Osteocyte (in vitro differentiated cells): Measurements from ENCODE around the gene SV2B. TPM values are rescaled to one million over a fixed set of nuclear protein-coding genes. Genes with fewer than 3 reads are reported as not detected.

Experiments used
- DNase-seq: peaks from one replicate; pipeline ENCODE4 v3.0.0; 2021; ENCODE audit warnings: mixed read lengths; ENCODE audit not compliant: unreplicated experiment; ENCODE audit errors: extremely low spot score
- H3K27ac Mint-ChIP-seq: one replicate; pipeline ENCODE4 v1.8.0; 2021; ENCODE audit warnings: mild to moderate bottlenecking, mixed read lengths; ENCODE audit not compliant: unreplicated experiment
- H3K27me3 Mint-ChIP-seq: one replicate; pipeline ENCODE4 v1.8.0; 2021; ENCODE audit warnings: mixed read lengths; ENCODE audit not compliant: unreplicated experiment
- H3K36me3 Mint-ChIP-seq: one replicate; pipeline ENCODE4 v1.8.0; 2021; ENCODE audit warnings: mixed read lengths; ENCODE audit not compliant: unreplicated experiment
- H3K4me1 Mint-ChIP-seq: one replicate; pipeline ENCODE4 v1.8.0; 2021; ENCODE audit warnings: mixed read lengths; ENCODE audit not compliant: unreplicated experiment
- H3K4me3 Mint-ChIP-seq: one replicate; pipeline ENCODE4 v1.8.0; 2021; ENCODE audit warnings: mild to moderate bottlenecking, moderate library complexity, mixed read lengths; ENCODE audit not compliant: unreplicated experiment
- H3K9me3 Mint-ChIP-seq: one replicate; pipeline ENCODE4 v1.8.0; 2021; ENCODE audit warnings: mixed read lengths; ENCODE audit not compliant: unreplicated experiment
- total RNA-seq: library from RNA; stranded (reverse); gene quantifications from 2 replicates; pipeline ENCODE4 v1.2.1, GENCODE V29; 2021
- TF ChIP-seq, protein P1 (sequence below): fragments of 200-600 bp; sonication (generic); IDR thresholded peaks from 2 replicates; pipeline ENCODE4 v1.5.0; 2021; ENCODE audit warnings: antibody characterized with exemption, mild to moderate bottlenecking, moderate library complexity

Gene SV2B
- total RNA-seq, 1 donor from 2014 or later, result not detected

- no peaks in the 10 kb centered on the region for H3K9me3 Mint-ChIP-seq
- DNase-seq, result no peak
Measured at GRCh38 chr15:91214675-91215590, 114.9 kb downstream of the SV2B start.

GRCh38 chr15:91216000-91216399 is 115.9 kb downstream of the SV2B start:
- Mint-ChIP-seq H3K27me3 (no peaks in the 10 kb centered on the region), H3K4me1 (no peaks in the 10 kb centered on the region), H3K27ac (no peak overlapping the region), H3K4me3 (no peak overlapping the region), H3K36me3 (no peaks in the 10 kb centered on the region), H3K9me3 (no peaks in the 10 kb centered on the region)
- no peak for DNase-seq
- TF ChIP-seq, protein P1, sequence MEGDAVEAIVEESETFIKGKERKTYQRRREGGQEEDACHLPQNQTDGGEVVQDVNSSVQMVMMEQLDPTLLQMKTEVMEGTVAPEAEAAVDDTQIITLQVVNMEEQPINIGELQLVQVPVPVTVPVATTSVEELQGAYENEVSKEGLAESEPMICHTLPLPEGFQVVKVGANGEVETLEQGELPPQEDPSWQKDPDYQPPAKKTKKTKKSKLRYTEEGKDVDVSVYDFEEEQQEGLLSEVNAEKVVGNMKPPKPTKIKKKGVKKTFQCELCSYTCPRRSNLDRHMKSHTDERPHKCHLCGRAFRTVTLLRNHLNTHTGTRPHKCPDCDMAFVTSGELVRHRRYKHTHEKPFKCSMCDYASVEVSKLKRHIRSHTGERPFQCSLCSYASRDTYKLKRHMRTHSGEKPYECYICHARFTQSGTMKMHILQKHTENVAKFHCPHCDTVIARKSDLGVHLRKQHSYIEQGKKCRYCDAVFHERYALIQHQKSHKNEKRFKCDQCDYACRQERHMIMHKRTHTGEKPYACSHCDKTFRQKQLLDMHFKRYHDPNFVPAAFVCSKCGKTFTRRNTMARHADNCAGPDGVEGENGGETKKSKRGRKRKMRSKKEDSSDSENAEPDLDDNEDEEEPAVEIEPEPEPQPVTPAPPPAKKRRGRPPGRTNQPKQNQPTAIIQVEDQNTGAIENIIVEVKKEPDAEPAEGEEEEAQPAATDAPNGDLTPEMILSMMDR, result no peak

More at GRCh38 chr15:91214675-91215590, 114.9 kb downstream of the SV2B start:
- Mint-ChIP-seq H3K27ac (no peak overlapping the region), H3K4me3 (no peak overlapping the region), H3K36me3 (no peaks in the 10 kb centered on the region), H3K4me1 (no peaks in the 10 kb centered on the region), H3K27me3 (no peaks in the 10 kb centered on the region)
- TF ChIP-seq, protein P1, result no peak

DNA sequence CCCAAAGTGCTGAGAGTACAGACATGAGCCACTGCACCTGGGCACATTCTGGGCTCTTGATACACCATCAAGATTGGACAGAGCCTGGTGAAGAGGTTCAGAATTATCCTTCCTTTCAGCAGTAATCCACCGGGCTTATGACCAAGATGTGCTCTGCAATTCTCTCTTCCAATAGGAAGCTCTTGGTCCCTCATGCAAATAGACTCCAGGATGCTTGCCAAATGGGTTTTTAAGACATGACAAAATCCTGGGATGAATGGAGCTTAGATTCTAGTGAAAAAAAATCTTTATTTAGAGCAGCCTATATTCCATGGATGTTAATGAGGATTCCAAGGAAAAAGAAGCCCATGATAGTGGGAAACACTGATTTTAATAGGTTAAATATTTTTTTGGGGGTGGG is 119.1 kb downstream of the SV2B start:
- Mint-ChIP-seq H3K27me3 (no peaks in the 10 kb centered on the region), H3K4me1 (no peaks in the 10 kb centered on the region), H3K27ac (no peak overlapping the region), H3K4me3 (no peak overlapping the region), H3K9me3 (no peaks in the 10 kb centered on the region), H3K36me3 (no peaks in the 10 kb centered on the region)
- DNase-seq, result no peak
- TF ChIP-seq, protein P1, result no peak

GRCh38 chr15:91222052-91222451 is 122.0 kb downstream of the SV2B start:
- Mint-ChIP-seq H3K4me1 (no peaks in the 10 kb centered on the region), H3K9me3 (no peaks in the 10 kb centered on the region), H3K4me3 (no peak overlapping the region), H3K27me3 (no peaks in the 10 kb centered on the region), H3K36me3 (no peaks in the 10 kb centered on the region), H3K27ac (no peak overlapping the region)
- no peak for DNase-seq
- TF ChIP-seq, protein P1, result no peak

DNA sequence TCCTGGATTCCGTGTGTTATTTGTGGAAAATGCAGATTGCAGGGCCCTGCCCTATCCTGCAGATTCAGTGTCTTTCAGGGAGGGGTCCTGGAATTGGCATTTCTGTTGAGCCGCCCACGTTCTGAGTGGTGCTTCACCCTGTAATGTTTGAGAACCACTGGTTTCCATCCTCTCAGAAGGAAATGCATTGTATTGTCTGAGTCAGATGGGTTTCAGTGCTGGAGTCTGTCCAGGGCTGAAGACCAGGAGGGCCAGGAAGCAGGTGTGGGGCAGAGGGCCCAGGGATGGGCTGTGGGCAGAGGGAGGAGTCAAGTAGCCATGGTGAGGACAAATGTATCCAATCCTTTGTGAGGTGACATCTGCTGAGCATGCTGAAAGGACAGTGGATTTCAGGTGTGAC is 123.8 kb downstream of the SV2B start:
- no peaks in the 10 kb centered on the region for H3K27me3 Mint-ChIP-seq
- no peaks in the 10 kb centered on the region for H3K9me3 Mint-ChIP-seq
- no peak overlapping the region for H3K27ac Mint-ChIP-seq
- no peak overlapping the region for H3K4me3 Mint-ChIP-seq
- TF ChIP-seq, protein P1, result no peak
- DNase-seq, result no peak
- H3K36me3 Mint-ChIP-seq, result no peaks in the 10 kb centered on the region
- H3K4me1 Mint-ChIP-seq, result no peaks in the 10 kb centered on the region
